ENCODE measurements around the gene DPYSL5. TPM values are rescaled to one million over a fixed set of nuclear protein-coding genes. Genes with fewer than 3 reads are reported as not detected.

The DPYSL5 gene
- total RNA-seq, 1 donor from 2014 or later = 0.11 TPM

DNA sequence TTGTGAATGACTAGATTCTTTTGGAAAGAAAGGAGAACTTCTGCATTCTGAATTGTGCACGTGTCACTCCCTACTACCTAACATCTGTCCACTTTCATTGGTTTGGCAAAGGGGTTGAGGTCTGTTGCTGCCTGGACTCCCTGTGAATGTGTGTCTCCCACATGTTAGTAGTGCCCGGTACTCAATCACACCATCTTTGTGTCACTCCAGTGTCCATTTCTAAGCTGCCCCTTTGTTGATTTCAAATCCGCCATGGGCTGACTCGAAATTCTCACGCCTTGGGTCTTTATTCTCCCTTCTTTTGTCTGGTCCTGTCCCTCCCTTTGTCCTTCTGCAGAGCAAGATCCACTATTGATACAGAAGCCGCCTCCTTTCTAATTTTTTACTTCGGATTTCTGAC lies 7.5 kb downstream of the DPYSL5 start:
- Mint-ChIP-seq H3K4me3 (ENCODE audit: unreplicated experiment) (no peak overlapping the region), H3K27me3 (ENCODE audit: unreplicated experiment) (peaks cover 67% of the 10 kb centered on the region), H3K4me1 (ENCODE audit: unreplicated experiment) (no peaks in the 10 kb centered on the region), H3K36me3 (ENCODE audit: unreplicated experiment) (no peaks in the 10 kb centered on the region), H3K27ac (ENCODE audit: unreplicated experiment) (no peak overlapping the region), H3K9me3 (ENCODE audit: unreplicated experiment) (no peaks in the 10 kb centered on the region)
- no peak for DNase-seq (ENCODE audit: extremely low spot score, unreplicated experiment)
- TF ChIP-seq, protein P1, sequence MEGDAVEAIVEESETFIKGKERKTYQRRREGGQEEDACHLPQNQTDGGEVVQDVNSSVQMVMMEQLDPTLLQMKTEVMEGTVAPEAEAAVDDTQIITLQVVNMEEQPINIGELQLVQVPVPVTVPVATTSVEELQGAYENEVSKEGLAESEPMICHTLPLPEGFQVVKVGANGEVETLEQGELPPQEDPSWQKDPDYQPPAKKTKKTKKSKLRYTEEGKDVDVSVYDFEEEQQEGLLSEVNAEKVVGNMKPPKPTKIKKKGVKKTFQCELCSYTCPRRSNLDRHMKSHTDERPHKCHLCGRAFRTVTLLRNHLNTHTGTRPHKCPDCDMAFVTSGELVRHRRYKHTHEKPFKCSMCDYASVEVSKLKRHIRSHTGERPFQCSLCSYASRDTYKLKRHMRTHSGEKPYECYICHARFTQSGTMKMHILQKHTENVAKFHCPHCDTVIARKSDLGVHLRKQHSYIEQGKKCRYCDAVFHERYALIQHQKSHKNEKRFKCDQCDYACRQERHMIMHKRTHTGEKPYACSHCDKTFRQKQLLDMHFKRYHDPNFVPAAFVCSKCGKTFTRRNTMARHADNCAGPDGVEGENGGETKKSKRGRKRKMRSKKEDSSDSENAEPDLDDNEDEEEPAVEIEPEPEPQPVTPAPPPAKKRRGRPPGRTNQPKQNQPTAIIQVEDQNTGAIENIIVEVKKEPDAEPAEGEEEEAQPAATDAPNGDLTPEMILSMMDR (IDR thresholded peaks at IDR 0.05) = no peak

DNA sequence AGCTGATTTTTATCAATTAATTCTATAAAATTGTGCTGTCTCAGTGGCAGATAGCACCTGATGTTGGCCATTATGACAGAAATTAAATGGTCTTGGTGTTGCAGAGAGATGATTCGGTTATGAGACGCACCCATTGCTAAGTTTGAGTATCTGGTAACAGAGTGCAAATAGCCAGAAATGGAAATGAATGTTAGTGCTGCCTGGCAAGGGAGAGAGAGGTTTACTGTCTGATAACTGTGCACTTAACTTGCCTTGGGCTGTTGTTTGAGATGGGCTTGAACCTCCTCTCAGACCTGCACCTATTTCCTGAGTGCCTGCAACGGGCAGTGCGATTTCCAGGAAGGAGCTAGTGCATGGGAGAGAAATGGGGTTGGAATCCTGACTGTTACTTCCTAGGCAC lies 11.7 kb downstream of the DPYSL5 start:
- no peak for DNase-seq (ENCODE audit: extremely low spot score, unreplicated experiment)
- Mint-ChIP-seq H3K4me3 (ENCODE audit: unreplicated experiment) (no peak overlapping the region), H3K9me3 (ENCODE audit: unreplicated experiment) (no peaks in the 10 kb centered on the region), H3K36me3 (ENCODE audit: unreplicated experiment) (no peaks in the 10 kb centered on the region), H3K27ac (ENCODE audit: unreplicated experiment) (no peak overlapping the region), H3K27me3 (ENCODE audit: unreplicated experiment) (peaks cover 62% of the 10 kb centered on the region), H3K4me1 (ENCODE audit: unreplicated experiment) (no peaks in the 10 kb centered on the region)
- TF ChIP-seq, protein P1 (IDR thresholded peaks at IDR 0.05) = no peak

DNA sequence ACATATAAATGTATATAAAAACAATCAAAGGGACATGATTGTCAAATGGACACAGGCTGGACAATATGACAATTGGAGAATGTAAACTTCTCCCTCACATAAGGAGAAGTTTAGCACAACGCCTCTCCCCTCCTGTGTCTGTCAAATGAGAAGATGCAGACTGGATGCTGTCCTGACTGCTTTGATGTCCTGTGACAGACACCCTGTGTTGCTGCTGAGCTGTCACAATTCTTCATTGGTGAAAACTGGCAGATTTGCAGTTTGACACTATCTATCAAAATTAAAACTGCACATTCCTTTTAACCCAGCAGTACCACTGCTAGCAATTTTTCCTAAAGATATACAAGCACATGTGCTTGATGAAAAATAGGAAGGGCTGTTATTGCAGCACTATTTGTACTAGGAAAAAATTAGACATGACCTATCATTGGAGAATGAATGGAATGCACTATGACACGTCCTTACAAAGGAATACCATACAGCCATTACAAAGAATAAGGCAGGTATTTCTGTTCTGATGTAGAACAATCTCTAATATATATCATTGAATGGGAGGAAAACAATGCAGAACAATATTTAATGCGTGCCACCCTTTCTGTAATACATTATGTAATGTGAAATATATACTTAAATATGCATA lies 12.4 kb downstream of the DPYSL5 start:
- H3K36me3 Mint-ChIP-seq (ENCODE audit: unreplicated experiment) = no peaks in the 10 kb centered on the region
- no peak for DNase-seq (ENCODE audit: extremely low spot score, unreplicated experiment)
- TF ChIP-seq, protein P1 (IDR thresholded peaks at IDR 0.05) = no peak
- no peaks in the 10 kb centered on the region for H3K4me1 Mint-ChIP-seq (ENCODE audit: unreplicated experiment)
- H3K4me3 Mint-ChIP-seq (ENCODE audit: unreplicated experiment) = no peak overlapping the region
- H3K9me3 Mint-ChIP-seq (ENCODE audit: unreplicated experiment) = no peaks in the 10 kb centered on the region
- no peak overlapping the region for H3K27ac Mint-ChIP-seq (ENCODE audit: unreplicated experiment)
- peaks cover 60% of the 10 kb centered on the region for H3K27me3 Mint-ChIP-seq (ENCODE audit: unreplicated experiment)

DNA sequence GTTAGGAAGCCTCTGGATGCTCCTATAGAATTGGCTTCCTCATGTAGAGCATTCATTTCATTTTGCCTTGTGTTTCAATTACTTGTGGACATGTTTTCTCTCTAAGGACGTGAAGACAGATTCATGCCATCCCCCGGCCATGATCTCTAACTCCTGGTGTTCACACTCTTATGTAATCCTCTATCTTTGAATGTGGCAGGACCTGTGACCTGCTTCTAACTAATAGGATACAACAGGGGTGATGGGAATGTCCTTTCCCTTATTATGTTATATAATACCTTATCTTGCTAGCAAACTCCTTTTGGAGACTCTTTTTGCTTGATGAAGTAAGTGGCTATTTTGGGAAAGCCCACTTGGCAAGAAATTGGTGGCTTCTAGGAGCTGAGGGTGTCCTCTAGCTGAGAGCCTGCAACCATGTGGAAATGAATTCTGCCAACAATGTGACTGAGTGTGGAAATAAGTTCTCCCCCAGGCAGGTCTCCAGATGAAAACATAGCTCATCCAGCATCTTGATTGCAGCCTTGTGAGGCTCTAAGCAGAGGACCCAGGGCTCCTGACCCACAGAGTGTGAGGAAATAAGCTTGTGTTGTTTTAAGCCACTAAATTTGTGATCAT lies 13.8 kb downstream of the DPYSL5 start:
- DNase-seq (ENCODE audit: extremely low spot score, unreplicated experiment) = no peak
- no peaks in the 10 kb centered on the region for H3K36me3 Mint-ChIP-seq (ENCODE audit: unreplicated experiment)
- H3K27me3 Mint-ChIP-seq (ENCODE audit: unreplicated experiment) = peaks cover 54% of the 10 kb centered on the region
- no peak overlapping the region for H3K4me3 Mint-ChIP-seq (ENCODE audit: unreplicated experiment)
- H3K4me1 Mint-ChIP-seq (ENCODE audit: unreplicated experiment) = no peaks in the 10 kb centered on the region
- no peaks in the 10 kb centered on the region for H3K9me3 Mint-ChIP-seq (ENCODE audit: unreplicated experiment)
- TF ChIP-seq, protein P1 (IDR thresholded peaks at IDR 0.05) = no peak
- no peak overlapping the region for H3K27ac Mint-ChIP-seq (ENCODE audit: unreplicated experiment)

DNA sequence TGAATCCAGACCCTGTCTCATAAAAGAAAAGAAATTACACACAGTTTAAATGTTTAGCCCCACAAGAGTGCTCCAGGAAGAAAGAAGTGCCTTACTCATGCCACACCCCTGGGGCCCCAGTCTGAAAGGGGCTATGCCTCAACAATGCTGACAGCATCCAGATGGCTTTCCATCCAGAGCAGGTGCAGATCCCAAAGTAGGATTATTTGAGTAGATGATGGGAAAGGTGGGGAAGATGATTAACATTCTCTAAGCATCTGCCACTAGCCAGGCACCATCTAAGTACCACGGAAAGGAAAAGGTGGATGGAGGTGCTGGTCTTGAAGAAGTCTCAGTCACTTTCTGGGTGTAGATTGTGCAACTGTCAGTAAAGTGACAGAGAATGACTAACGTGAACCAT lies 16.3 kb downstream of the DPYSL5 start:
- no peaks in the 10 kb centered on the region for H3K36me3 Mint-ChIP-seq (ENCODE audit: unreplicated experiment)
- no peak overlapping the region for H3K27ac Mint-ChIP-seq (ENCODE audit: unreplicated experiment)
- TF ChIP-seq, protein P1 (IDR thresholded peaks at IDR 0.05) = no peak
- no peaks in the 10 kb centered on the region for H3K4me1 Mint-ChIP-seq (ENCODE audit: unreplicated experiment)
- H3K4me3 Mint-ChIP-seq (ENCODE audit: unreplicated experiment) = no peak overlapping the region
- H3K9me3 Mint-ChIP-seq (ENCODE audit: unreplicated experiment) = no peaks in the 10 kb centered on the region
- H3K27me3 Mint-ChIP-seq (ENCODE audit: unreplicated experiment) = peaks cover 65% of the 10 kb centered on the region
- DNase-seq (ENCODE audit: extremely low spot score, unreplicated experiment) = no peak
